Endodermal cell (in vitro differentiated cells): ENCODE data around the gene CERS6. TPM values are rescaled to one million over a fixed set of nuclear protein-coding genes. Genes with fewer than 3 reads are reported as not detected.

ENCODE experiments used
- DNase-seq: peaks from one replicate; pipeline ENCODE4 v3.0.0-alpha.2; 2017
- H3K27ac ChIP-seq: 2 replicates; pipeline ENCODE4 v1.5.1; 2013; ENCODE audit warnings: mild to moderate bottlenecking, low read depth, low read length, moderate library complexity
- H3K27me3 ChIP-seq: 2 replicates; pipeline ENCODE4 v1.6.1; 2013; ENCODE audit warnings: mild to moderate bottlenecking, low read length, moderate library complexity; ENCODE audit not compliant: insufficient read depth, control insufficient read depth, poor library complexity, severe bottlenecking
- H3K36me3 ChIP-seq: 2 replicates; pipeline ENCODE4 v1.7.0; 2013; ENCODE audit warnings: mild to moderate bottlenecking, low read length, moderate library complexity; ENCODE audit not compliant: control insufficient read depth, insufficient read depth
- H3K4me1 ChIP-seq: one replicate; pipeline ENCODE4 v1.7.0; 2013; ENCODE audit warnings: low read length; ENCODE audit not compliant: control insufficient read depth, insufficient read depth
- H3K4me3 ChIP-seq: 2 replicates; pipeline ENCODE4 v1.5.1; 2013; ENCODE audit warnings: mild to moderate bottlenecking, low read length, moderate library complexity
- H3K9ac ChIP-seq: 2 replicates; pipeline ENCODE4 v1.6.1; 2013; ENCODE audit warnings: mild to moderate bottlenecking, low read length, moderate library complexity; ENCODE audit not compliant: poor library complexity, severe bottlenecking; ENCODE audit errors: extremely low read depth
- H3K9me3 ChIP-seq: 2 replicates; pipeline ENCODE4 v1.6.1; 2013; ENCODE audit warnings: mild to moderate bottlenecking, low read length, moderate library complexity; ENCODE audit not compliant: control insufficient read depth
- H3K27ac Mint-ChIP-seq: 2 replicates; pipeline ENCODE4 v1.8.0; 2020; ENCODE audit warnings: mixed read lengths
- H3K27me3 Mint-ChIP-seq: 2 replicates; pipeline ENCODE4 v1.8.0; 2021; ENCODE audit warnings: mild to moderate bottlenecking, mixed read lengths; ENCODE audit not compliant: insufficient read depth
- H3K36me3 Mint-ChIP-seq: 2 replicates; pipeline ENCODE4 v1.8.0; 2020; ENCODE audit warnings: low read depth, mixed read lengths
- H3K4me1 Mint-ChIP-seq: 2 replicates; pipeline ENCODE4 v1.8.0; 2020; ENCODE audit warnings: mixed read lengths
- H3K4me3 Mint-ChIP-seq: 2 replicates; pipeline ENCODE4 v1.8.0; 2020; ENCODE audit warnings: mild to moderate bottlenecking, moderate library complexity, mixed read lengths
- H3K9me3 Mint-ChIP-seq: 2 replicates; pipeline ENCODE4 v1.8.0; 2020; ENCODE audit warnings: mild to moderate bottlenecking, mixed read lengths
- WGBS, 2 experiments: methylation state at CpG; one replicate each; pipeline versions ENCODE4 v1.1.5 to v1.1.7; 2013; ENCODE audit warnings: missing lambda C conversion rate in 2 of 2, mixed read lengths in 1 of 2; ENCODE audit not compliant: insufficient coverage in 1 of 2, insufficient read length in 1 of 2; 5-methylcytosine and 5-hydroxymethylcytosine counted together
- total RNA-seq, 2 donors: library from RNA; stranded (reverse); fragmentation: NEBNext Ultra II Directional in 1 of 2; extraction: Animal tissue kit (Norgen Biotek cat#: 25700) in 1 of 2; gene quantifications; 2 replicates in 1 of 2; 3 replicates in 1 of 2; pipeline ENCODE4 v1.2.1, GENCODE V29; 2021
- TF ChIP-seq, protein P1 (sequence below): fragments of 200-600 bp; sonication (generic); conservative IDR thresholded peaks from 2 replicates; pipeline ENCODE4 v1.5.0; 2021; ENCODE audit warnings: antibody characterized with exemption, mild to moderate bottlenecking

CERS6 gene
- total RNA-seq, 2 donors from 2014 or later = 41.3 to 52.0 TPM

DNA sequence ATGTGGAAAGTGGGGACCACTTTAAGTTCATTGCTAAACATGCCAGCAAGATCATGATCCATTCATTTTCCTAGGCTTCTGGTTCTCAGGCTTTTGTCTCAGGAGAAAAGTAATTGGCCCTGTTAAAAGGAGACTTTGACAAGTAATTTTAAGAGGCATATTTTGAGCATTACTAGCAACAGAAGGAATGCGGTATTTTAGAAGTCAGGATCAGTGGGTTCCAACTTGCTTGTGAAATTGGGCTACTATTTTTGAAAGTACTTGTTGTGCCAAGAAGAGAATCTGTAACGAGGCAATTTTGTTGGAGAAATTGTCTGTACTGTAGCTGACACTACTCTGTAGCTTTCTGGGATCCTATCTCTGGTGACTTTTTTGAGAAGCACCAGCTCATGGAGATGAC lies 59.4 kb downstream of the CERS6 start:
- Mint-ChIP-seq H3K27me3 (no peaks in the 10 kb centered on the region), H3K4me3 (no peak overlapping the region), H3K36me3 (no peaks in the 10 kb centered on the region), H3K27ac (no peak overlapping the region), H3K9me3 (no peaks in the 10 kb centered on the region), H3K4me1 (peaks cover 16% of the 10 kb centered on the region)
- Histone ChIP-seq H3K9ac (no peak overlapping the region), H3K27me3 (no peaks in the 10 kb centered on the region), H3K4me3 (no peak overlapping the region), H3K36me3 (no peaks in the 10 kb centered on the region), H3K9me3 (no peaks in the 10 kb centered on the region), H3K4me1 (peaks cover 7% of the 10 kb centered on the region), H3K27ac (no peak overlapping the region)
- TF ChIP-seq, protein P1, sequence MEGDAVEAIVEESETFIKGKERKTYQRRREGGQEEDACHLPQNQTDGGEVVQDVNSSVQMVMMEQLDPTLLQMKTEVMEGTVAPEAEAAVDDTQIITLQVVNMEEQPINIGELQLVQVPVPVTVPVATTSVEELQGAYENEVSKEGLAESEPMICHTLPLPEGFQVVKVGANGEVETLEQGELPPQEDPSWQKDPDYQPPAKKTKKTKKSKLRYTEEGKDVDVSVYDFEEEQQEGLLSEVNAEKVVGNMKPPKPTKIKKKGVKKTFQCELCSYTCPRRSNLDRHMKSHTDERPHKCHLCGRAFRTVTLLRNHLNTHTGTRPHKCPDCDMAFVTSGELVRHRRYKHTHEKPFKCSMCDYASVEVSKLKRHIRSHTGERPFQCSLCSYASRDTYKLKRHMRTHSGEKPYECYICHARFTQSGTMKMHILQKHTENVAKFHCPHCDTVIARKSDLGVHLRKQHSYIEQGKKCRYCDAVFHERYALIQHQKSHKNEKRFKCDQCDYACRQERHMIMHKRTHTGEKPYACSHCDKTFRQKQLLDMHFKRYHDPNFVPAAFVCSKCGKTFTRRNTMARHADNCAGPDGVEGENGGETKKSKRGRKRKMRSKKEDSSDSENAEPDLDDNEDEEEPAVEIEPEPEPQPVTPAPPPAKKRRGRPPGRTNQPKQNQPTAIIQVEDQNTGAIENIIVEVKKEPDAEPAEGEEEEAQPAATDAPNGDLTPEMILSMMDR = no peak
- DNase-seq = no peak
- 94 to 100% methylated on average over 1 to 2 of the region's 2 CpGs for WGBS, 2 experiments

GRCh38 chr2:168517816-168518215 lies 61.7 kb downstream of the CERS6 start:
- TF ChIP-seq, protein P1 = no peak
- H3K27ac Mint-ChIP-seq = no peak overlapping the region

DNA sequence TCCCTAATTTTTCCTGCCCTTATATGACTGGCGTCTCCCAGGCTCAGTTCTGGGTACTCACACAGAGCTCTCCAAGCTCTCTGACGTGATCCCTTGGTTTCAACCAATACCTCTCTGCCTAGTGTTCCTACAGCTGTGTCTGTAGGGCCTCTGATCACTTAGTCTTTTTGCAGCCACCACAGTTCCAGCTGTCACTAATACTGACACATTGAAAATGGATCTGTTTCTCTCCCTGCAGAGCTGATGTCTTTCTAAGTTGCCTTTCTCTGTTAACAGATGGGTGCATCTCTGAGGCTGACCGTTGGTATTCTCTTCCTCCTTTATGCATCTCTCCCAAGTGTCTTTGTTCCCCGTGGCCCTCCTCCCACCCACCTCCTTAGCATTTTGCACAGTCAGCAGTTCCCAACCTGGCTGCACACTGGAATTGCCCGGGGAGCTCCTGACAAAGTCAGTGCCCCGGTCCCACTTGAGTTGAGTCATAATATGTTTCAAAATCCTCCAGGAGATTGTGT lies 62.5 kb downstream of the CERS6 start:
- H3K27ac Mint-ChIP-seq = peak overlapping the region; percentile 10
- 38 to 51% methylated on average over 4 to 6 of the region's 6 CpGs for WGBS, 2 experiments

More at GRCh38 chr2:168517816-168518215, 61.7 kb downstream of the CERS6 start:
- DNase-seq = no peak
- Histone ChIP-seq H3K27me3 (no peaks in the 10 kb centered on the region), H3K27ac (peak overlapping the region; percentile 72), H3K9me3 (no peaks in the 10 kb centered on the region), H3K4me3 (no peak overlapping the region), H3K4me1 (peaks cover 12% of the 10 kb centered on the region), H3K36me3 (no peaks in the 10 kb centered on the region), H3K9ac (no peak overlapping the region)
- Mint-ChIP-seq H3K27me3 (no peaks in the 10 kb centered on the region), H3K36me3 (no peaks in the 10 kb centered on the region), H3K4me3 (no peak overlapping the region), H3K4me1 (peaks cover 21% of the 10 kb centered on the region), H3K9me3 (no peaks in the 10 kb centered on the region)
- WGBS, 2 experiments = 93 to 98% methylated on average over 6 to 7 of the region's 7 CpGs

More for the DNA sequence above, 62.5 kb downstream of the CERS6 start:
- Mint-ChIP-seq H3K9me3 (no peaks in the 10 kb centered on the region), H3K36me3 (no peaks in the 10 kb centered on the region), H3K27me3 (no peaks in the 10 kb centered on the region), H3K4me3 (no peak overlapping the region), H3K4me1 (peaks cover 25% of the 10 kb centered on the region)
- Histone ChIP-seq H3K27ac (peak overlapping the region; percentile 72), H3K4me1 (peaks cover 12% of the 10 kb centered on the region), H3K4me3 (no peak overlapping the region), H3K27me3 (no peaks in the 10 kb centered on the region), H3K9ac (no peak overlapping the region), H3K36me3 (no peaks in the 10 kb centered on the region), H3K9me3 (no peaks in the 10 kb centered on the region)
- peak; percentile 55 for DNase-seq
- TF ChIP-seq, protein P1 = no peak
